KBM-7 (cell line): ENCODE data around the gene IDH3G.

Source experiments
- DNase-seq: peaks from one replicate; pipeline ENCODE4 v3.0.0-alpha.2; 2015
- in situ Hi-C: fragments of 300-500 bp; cut with MboI; formaldehyde crosslinking; loops from 2 replicates; pipeline ENCODE4 v1.14.3; 2020; ENCODE audit warnings: low sequenced_read_pairs, low pct_unique_long_range_greater_than_20kb, mixed read lengths

Gene IDH3G

GRCh38 chrX:153794018-153794896 is at the start of gene IDH3G, which contains the start of gene SSR4:
TSS of gene IDH3G (minus strand) at chrX:153794375. CDS start at chrX:153794326, 49 bp downstream.
TSS of gene SSR4 (plus strand) at chrX:153794668. CDS start at chrX:153794688, 20 bp downstream.
- DNase-seq = peak; percentile 99
- in situ Hi-C loops = no loop called here

GRCh38 chrX:153836921-153837320 is 42.7 kb upstream of the IDH3G start:
- in situ Hi-C loops = no loop called here
- DNase-seq = no peak

DNA sequence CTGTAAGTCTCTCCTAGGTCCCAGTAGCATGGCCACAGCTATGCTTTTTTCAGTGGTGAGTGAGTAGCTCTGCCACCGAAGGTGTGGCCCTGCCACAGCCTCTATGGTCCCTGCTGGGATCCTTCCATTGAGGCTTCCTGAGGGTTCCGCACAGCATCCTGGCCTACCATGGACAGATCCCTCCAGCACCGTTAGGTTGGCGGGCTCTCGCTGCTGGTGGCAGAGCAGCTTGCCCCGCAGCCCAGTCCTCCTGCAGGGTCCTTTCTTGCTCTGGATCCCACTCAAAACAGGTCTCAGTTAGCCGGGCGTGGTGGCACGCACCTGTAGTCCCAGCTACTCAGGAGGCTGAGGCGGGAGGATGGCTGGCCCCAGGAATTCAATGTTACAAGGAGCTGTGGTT is 38.6 kb upstream of the IDH3G start:
- DNase-seq = no peak
- in situ Hi-C loops = no loop called here

GRCh38 chrX:153831429-153832150 is 37.4 kb upstream of the IDH3G start:
- DNase-seq = peak; percentile 43
- in situ Hi-C loops = no loop called here

DNA sequence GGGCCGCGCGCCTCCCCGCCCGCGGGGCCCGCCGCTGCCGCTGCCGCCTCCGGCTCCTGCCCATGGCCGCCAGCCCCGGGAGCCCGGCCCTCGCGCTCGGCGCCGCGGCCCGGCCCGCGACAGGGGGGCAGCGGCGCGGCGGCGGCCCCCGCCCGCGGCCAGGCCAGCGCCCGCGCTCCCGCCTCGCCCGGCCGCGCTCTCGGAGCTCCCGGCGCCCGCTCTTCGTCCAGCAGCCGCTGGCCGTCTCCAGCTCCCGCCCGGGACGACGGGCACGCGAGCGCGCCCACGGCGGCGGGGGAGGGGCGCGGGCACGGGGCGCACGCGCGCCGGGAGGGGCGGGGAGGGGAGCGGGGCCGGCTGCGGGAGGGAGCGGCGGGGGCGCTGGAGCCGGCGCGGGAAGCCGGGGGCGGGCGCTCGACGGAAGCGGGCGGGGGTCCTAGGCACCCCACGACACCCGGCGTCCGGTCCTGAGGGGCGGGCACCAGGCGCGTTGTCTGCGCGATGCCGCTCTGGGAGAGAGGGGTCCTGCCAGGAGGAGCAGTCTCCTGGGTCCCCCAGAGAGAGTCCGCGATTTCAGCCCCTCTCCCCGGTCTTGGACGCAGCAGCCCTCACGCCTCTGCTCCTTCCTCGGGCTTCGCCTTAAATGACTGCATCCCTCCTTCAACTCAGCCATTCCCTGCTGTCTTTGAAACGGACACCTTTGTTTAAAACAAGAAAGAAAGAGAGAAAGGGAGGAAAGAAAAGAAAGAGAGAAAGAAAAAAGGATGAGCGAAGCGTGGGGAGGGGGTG is 36.7 kb upstream of the IDH3G start:
- in situ Hi-C loops = no loop called here
- no peak for DNase-seq

- in situ Hi-C loops = no loop called here
Observed at GRCh38 chrX:153829799-153830639, 35.8 kb upstream of the IDH3G start, which contains the start of gene PDZD4. TSS of gene PDZD4 (minus strand) at chrX:153830544. CDS start at chrX:153830298, 246 bp downstream.

DNA sequence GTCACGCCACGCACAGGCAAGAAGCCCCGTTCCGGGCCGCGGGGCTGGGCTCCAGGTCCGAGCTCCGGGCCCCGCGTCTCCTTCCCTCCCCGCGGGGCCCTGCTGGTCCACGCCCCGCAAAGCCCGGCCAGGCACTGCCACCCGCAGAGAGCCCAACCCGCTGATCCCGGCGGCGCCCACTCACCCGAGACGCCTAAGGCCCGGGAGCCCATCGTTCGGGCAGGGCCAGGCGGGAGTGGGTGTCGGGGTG is 35.3 kb upstream of the IDH3G start:
- no peak for DNase-seq
- in situ Hi-C loops = no loop called here

More at GRCh38 chrX:153829799-153830639, 35.8 kb upstream of the IDH3G start, which contains the start of gene PDZD4:
- DNase-seq = no peak

DNA sequence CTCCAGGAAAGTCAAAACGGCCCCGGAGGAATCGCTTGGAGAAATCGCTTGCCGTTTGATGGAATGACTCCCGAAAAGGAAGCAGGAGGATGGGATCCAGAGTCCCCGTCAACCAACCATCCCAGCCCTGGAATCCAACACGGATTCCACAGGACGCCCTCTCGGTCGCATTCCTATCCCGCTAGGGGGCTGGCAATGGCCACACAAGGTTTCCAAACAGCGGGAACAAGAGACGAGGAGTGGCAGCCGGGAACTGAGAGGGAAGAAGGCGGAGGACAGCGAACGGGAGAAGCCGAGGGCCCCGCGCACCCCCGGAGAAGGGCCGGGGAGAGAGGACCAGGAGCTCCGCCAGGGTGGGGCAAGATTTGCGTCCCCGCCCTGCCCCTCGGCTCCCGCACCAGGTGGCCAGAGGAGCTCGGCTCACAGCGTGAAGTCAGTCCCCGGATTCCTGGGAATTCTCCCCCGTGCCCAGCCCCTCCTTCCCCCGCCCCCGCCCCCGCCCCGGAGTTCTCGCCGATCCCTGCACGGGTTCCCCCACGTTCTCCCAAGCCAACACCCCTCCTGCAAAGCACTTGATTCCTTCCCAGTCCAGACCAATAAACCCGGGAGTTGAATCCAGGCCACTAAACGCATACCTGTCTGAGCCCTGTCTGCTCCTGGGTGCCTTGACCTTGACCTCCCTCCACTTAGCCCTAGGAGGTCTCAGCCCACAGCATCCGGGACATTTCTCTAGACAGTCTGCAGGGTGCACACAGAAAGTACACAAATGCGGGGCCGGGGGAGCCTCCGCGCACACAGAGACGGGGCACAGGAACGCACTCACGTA is 34.8 kb upstream of the IDH3G start:
- no peak for DNase-seq

DNA sequence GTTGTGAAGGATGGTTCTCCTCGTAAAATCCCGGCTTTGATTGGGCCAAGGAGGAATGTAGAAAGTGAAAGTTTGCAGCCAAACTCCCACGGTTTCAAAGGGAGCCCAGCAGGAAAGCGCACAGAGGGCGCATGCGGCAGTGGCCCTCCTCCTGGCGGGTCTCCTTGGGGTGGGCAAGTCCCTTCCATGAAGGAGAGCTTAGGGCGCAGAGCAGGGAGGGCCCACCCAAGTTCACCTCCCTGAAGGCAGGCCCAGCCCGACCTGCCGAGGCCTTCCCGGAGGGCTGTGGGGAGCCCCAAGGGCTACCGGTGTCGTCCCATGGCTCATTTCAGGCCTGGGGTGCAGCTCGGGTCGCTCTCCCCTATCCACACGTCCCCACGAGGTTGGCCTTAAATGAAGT is 34.1 kb upstream of the IDH3G start:
- in situ Hi-C loops = no loop called here
- DNase-seq = no peak

More for the DNA sequence above, 34.8 kb upstream of the IDH3G start:
- in situ Hi-C loops = no loop called here

DNA sequence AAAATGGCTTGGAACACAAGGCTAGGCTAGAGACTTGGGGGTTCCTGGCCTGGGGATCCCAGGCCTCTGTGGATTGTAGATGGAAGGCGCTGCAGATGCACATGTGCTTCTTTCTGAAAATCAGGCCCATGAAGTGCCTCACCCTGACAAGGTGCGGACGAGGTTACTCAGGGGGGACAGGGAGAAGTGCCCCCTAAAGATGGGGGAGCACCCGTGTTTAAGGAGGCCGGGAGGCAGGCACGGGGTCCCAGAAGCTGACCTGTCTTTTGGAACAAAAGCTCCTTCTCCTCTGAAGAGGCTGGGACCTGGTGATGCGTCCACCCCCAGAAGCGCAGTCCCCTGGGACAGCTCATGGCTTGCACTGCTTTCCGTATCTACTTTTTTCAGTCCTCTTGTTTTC is 33.7 kb upstream of the IDH3G start:
- no peak for DNase-seq
- in situ Hi-C loops = no loop called here

GRCh38 chrX:153827016-153827415 is 32.8 kb upstream of the IDH3G start:
- DNase-seq = no peak
- in situ Hi-C loops = no loop called here

- in situ Hi-C loops = no loop called here
- DNase-seq = no peak
Observed at GRCh38 chrX:153825042-153825441, 30.9 kb upstream of the IDH3G start.

DNA sequence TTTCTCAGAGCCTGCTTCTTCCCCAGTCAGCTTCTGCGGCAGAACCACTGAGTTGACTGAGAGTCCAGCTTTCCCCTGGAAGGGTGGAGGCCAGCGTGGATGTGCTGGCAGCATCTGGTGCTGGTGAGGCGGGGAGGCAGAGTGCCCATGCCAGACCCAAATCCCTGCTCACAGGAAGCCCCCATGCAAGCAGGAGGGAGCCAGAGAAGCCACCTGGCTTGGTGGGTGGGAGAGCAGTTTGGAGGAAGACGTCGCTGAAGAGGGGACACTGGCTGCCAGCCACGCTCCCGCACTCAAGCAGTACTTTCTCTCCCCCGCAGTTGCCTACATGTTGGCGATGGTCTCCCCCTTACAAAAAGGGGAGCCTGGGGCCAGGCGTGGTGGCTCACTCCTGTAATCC is 30.2 kb upstream of the IDH3G start:
- in situ Hi-C loops = no loop called here
- DNase-seq = no peak

DNA sequence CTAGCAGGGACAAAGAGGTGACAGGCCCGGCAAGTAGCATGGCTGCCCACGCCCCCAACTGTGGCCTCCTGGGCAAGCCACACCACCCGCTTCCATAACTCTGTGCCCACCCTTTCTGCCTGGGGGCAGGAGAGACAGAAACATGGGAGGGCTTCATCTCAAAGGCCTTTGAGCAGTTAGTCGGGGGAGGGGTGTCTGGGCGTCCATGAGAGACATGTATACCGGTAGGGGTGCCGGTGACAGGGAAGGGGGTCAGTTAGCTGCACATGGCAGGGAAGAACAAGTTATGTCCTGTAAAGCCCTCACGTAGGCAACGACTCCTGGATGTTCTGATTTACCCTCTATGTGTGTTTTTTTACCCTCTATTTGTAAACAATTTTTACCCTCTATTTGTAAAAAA is 26.9 kb upstream of the IDH3G start:
- in situ Hi-C loops = no loop called here
- DNase-seq = no peak

GRCh38 chrX:153820601-153821000 is 26.4 kb upstream of the IDH3G start:
- in situ Hi-C loops = no loop called here
- DNase-seq = no peak

- in situ Hi-C loops = no loop called here
- DNase-seq = no peak
Observed at GRCh38 chrX:153819384-153820040, 25.3 kb upstream of the IDH3G start.

DNA sequence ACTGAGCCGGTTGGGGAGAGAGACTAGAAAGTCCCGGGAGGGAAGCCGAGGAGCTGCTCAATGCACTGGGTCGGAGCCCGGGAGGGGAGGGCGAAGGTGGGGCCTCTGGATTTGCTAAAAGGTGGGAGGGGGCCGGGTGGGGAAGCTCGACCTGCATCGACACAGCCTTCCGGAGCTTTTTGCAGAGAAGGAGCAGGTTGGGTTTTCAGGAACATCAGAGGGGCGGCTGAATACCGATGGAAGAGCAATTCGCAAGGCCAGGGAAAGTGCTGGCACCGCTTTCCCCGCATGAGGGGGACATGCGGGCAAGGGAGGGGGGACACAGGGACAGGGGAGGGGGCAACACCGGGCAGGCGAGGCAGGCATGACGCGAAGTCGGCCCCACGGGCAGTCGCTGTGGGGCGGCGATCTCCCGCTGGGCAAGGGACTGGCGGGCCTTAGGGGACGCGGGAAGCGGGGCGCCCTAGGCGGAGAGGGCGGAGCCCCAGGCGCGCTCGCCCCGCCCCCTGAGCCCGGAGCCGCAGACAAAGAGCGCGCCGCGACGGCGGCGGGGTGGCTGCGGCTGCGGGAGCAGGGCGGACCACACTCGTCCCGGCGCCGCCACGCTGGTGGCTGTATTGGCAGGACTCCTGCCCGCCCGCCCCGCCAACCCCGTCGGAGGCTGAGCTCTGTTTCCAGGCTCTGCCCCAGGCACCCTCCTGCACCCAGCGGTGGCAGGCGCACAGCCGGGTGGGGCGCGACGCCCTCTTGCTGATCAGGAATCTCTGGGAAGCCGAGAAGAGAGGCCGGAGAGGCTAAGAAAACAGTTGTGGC is 24.6 kb upstream of the IDH3G start:
- DNase-seq = peak; percentile 42
- in situ Hi-C loops = no loop called here
